ENCODE data around the gene TMEM209. TPM values are rescaled to one million over a fixed set of nuclear protein-coding genes. Genes with fewer than 3 reads are reported as not detected.

The TMEM209 gene
- total RNA-seq, 3 donors from 2014 or later (not counting 1 experiment from before 2014, with no cell fraction given), result 26.3 to 31.0 (median 30.4) TPM

DNA sequence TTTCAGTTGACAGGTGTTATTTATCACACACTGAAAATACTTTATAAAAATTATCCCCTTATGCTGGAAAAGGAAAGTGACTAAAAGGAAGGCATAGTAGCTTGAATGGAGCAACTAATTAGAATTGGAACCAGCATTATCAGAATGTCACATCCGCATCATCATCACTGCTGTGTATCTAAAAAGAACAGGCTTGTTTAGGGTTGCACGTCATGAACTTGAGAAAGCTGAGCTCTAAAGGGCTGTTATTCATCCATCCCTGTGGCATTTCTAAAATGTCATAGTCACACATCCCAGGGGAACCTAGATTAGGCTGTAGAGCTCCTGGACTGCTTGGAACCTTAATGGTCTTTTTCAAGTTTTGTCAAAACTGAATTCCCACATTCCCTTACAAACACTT, 80.5 kb downstream of the TMEM209 start:
- Mint-ChIP-seq H3K36me3 (peaks cover 15% of the 10 kb centered on the region), H3K27me3 (ENCODE audit: low read depth in 2 of 2) (no peaks in the 10 kb centered on the region), H3K27ac (no peak overlapping the region), H3K4me1 (no peaks in the 10 kb centered on the region), H3K9me3 (no peaks in the 10 kb centered on the region), H3K4me3 (no peak overlapping the region)
- no peaks in the 10 kb centered on the region for H3K27me3 ChIP-seq (ENCODE audit: control insufficient read depth, insufficient read depth, low read length)
- DNase-seq (no peak), ATAC-seq (no peak)
- intact Hi-C loops (cut with micrococcal nuclease), result no loop called here
- no peak overlapping the region for H3K4me3 ChIP-seq (ENCODE audit: low read length)
- H3K4me1 ChIP-seq (ENCODE audit: control insufficient read depth, insufficient read depth, low read length), result no peaks in the 10 kb centered on the region
- TF ChIP-seq, protein P1, sequence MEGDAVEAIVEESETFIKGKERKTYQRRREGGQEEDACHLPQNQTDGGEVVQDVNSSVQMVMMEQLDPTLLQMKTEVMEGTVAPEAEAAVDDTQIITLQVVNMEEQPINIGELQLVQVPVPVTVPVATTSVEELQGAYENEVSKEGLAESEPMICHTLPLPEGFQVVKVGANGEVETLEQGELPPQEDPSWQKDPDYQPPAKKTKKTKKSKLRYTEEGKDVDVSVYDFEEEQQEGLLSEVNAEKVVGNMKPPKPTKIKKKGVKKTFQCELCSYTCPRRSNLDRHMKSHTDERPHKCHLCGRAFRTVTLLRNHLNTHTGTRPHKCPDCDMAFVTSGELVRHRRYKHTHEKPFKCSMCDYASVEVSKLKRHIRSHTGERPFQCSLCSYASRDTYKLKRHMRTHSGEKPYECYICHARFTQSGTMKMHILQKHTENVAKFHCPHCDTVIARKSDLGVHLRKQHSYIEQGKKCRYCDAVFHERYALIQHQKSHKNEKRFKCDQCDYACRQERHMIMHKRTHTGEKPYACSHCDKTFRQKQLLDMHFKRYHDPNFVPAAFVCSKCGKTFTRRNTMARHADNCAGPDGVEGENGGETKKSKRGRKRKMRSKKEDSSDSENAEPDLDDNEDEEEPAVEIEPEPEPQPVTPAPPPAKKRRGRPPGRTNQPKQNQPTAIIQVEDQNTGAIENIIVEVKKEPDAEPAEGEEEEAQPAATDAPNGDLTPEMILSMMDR (IDR thresholded peaks at IDR 0.05), result no peak
- peaks cover 62% of the 10 kb centered on the region for H3K36me3 ChIP-seq (ENCODE audit: control insufficient read depth, insufficient read depth, low read length)
- H3K9me3 ChIP-seq (ENCODE audit: control insufficient read depth, insufficient read depth, low read length), result no peaks in the 10 kb centered on the region
- WGBS (ENCODE audit: insufficient coverage), result 92% methylated on average over 2 of the region's 2 CpGs
- H3K27ac ChIP-seq (ENCODE audit: low read length), result no peak overlapping the region

DNA sequence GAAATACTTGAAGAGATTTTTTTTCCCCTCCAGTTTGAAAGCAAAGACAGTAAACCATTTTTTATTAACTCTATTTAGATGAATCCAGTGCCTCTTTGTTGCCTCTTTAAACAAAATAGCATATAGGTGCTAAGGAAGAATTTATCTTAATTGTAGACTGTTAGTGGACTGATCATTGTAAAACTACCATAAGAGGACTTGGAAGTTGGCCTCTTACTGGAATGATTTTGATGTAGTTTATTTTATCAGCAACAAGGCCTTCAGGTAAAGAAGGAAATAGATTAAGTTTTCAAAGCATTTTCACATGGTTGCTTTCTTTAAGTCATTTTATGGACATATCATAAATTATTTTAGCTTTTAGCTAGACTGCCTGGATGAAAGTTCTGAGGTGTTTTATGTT, 81.7 kb downstream of the TMEM209 start:
- H3K27me3 Mint-ChIP-seq (ENCODE audit: low read depth in 2 of 2), result no peaks in the 10 kb centered on the region
- intact Hi-C loops (cut with micrococcal nuclease), result no loop called here
- H3K4me3 Mint-ChIP-seq, result no peak overlapping the region
- H3K4me3 ChIP-seq (ENCODE audit: low read length), result no peak overlapping the region
- H3K36me3 ChIP-seq (ENCODE audit: control insufficient read depth, insufficient read depth, low read length), result peaks cover 52% of the 10 kb centered on the region
- TF ChIP-seq, protein P1 (IDR thresholded peaks at IDR 0.05), result no peak
- H3K9me3 ChIP-seq (ENCODE audit: control insufficient read depth, insufficient read depth, low read length), result no peaks in the 10 kb centered on the region
- no peaks in the 10 kb centered on the region for H3K4me1 Mint-ChIP-seq
- no peaks in the 10 kb centered on the region for H3K9me3 Mint-ChIP-seq
- H3K4me1 ChIP-seq (ENCODE audit: control insufficient read depth, insufficient read depth, low read length), result no peaks in the 10 kb centered on the region
- ATAC-seq (no peak), DNase-seq (no peak)
- no peak overlapping the region for H3K27ac ChIP-seq (ENCODE audit: low read length)
- no peaks in the 10 kb centered on the region for H3K27me3 ChIP-seq (ENCODE audit: control insufficient read depth, insufficient read depth, low read length)
- H3K36me3 Mint-ChIP-seq, result peaks cover 8% of the 10 kb centered on the region
- no peak overlapping the region for H3K27ac Mint-ChIP-seq

DNA sequence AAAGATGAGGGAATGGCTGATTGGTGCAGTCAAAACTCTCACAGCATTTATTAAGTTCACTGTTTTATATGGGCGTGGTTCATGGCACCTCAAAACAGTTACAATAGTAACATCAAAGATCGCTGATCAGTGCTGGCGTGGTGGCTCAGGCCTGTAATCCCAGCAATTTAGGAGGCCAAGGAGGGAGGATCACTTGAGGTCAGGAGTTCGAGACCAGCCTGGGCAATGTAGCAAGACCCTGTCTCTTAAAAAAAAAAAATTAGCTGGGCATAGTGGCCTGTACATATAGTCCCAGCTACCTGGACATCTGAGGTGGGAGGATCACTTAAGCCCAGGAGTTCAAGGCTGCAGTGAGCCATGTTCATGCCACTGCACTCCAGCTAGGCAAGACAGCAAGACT, 86.4 kb downstream of the TMEM209 start:
- Histone ChIP-seq H3K27me3 (ENCODE audit: control insufficient read depth, insufficient read depth, low read length) (no peaks in the 10 kb centered on the region), H3K9me3 (ENCODE audit: control insufficient read depth, insufficient read depth, low read length) (no peaks in the 10 kb centered on the region), H3K27ac (ENCODE audit: low read length) (no peak overlapping the region), H3K4me1 (ENCODE audit: control insufficient read depth, insufficient read depth, low read length) (no peaks in the 10 kb centered on the region), H3K4me3 (ENCODE audit: low read length) (no peak overlapping the region), H3K36me3 (ENCODE audit: control insufficient read depth, insufficient read depth, low read length) (peaks cover 32% of the 10 kb centered on the region)
- 95% methylated on average over 4 of the region's 4 CpGs for WGBS (ENCODE audit: insufficient coverage)
- DNase-seq, result no peak
- ATAC-seq, result no peak
- peaks cover 6 to 9% of the 10 kb centered on the region in 2 donors for H3K4me1 Mint-ChIP-seq
- H3K4me3 Mint-ChIP-seq, result no peak overlapping the region
- H3K27me3 Mint-ChIP-seq (ENCODE audit: low read depth in 2 of 2), result no peaks in the 10 kb centered on the region
- no peak overlapping the region for H3K27ac Mint-ChIP-seq
- H3K36me3 Mint-ChIP-seq, result no peaks in the 10 kb centered on the region
- TF ChIP-seq, protein P1 (IDR thresholded peaks at IDR 0.05), result no peak
- intact Hi-C loops (cut with micrococcal nuclease), result no loop called here
- no peaks in the 10 kb centered on the region for H3K9me3 Mint-ChIP-seq

DNA sequence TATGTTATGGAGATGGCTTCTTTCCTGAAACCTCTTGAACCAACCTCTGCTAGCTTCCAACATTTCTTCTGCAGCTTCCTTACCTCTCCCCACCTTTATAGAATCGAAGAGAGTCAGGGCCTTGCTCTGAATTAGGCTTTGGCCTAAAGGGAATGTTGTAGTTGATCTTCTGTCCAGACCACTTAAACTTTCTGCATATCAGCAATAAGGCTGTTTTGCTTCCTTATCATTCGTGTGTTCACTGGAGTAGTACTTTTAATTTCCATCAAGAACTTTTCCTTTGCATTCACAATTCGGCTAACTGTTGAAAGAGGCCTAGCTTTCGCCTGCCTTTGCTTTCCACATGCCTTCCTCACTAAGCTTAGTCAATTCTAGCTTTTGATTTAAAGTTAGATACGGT, 86.9 kb downstream of the TMEM209 start:
- no peaks in the 10 kb centered on the region for H3K9me3 ChIP-seq (ENCODE audit: control insufficient read depth, insufficient read depth, low read length)
- H3K4me3 ChIP-seq (ENCODE audit: low read length), result no peak overlapping the region
- Mint-ChIP-seq H3K9me3 (no peaks in the 10 kb centered on the region), H3K27me3 (ENCODE audit: low read depth in 2 of 2) (no peaks in the 10 kb centered on the region), H3K4me1 (peaks cover 6 to 9% of the 10 kb centered on the region in 2 donors), H3K36me3 (no peaks in the 10 kb centered on the region), H3K4me3 (no peak overlapping the region), H3K27ac (no peak overlapping the region)
- H3K36me3 ChIP-seq (ENCODE audit: control insufficient read depth, insufficient read depth, low read length), result peaks cover 27% of the 10 kb centered on the region
- no peaks in the 10 kb centered on the region for H3K27me3 ChIP-seq (ENCODE audit: control insufficient read depth, insufficient read depth, low read length)
- WGBS (ENCODE audit: insufficient coverage), result 96% methylated on average over 3 of the region's 5 CpGs
- no peak overlapping the region for H3K27ac ChIP-seq (ENCODE audit: low read length)
- TF ChIP-seq, protein P1 (IDR thresholded peaks at IDR 0.05), result no peak
- no peaks in the 10 kb centered on the region for H3K4me1 ChIP-seq (ENCODE audit: control insufficient read depth, insufficient read depth, low read length)
- DNase-seq, result no peak
- intact Hi-C loops (cut with micrococcal nuclease), result no loop called here
- no peak for ATAC-seq

Measured in natural killer cell (primary cell).